Stimulated activated CD4-positive, alpha-beta T cell treated with anti-CD3 and anti-CD28 coated beads, TNF-alpha, amount 100 ng/mL, for 24 hours (primary cell): ENCODE data around the gene TNXB.
"Not testable (repeated sequence)": the region's sequence is repeated elsewhere in the genome, so short reads cannot be mapped to it uniquely, and the experiment has no call there.

Source experiments
- DNase-seq, 3 experiments: peaks; one replicate each; pipeline ENCODE4 v3.0.0-alpha.2; 2020; ENCODE audit warnings: low read depth in 3 of 3

TNXB gene

DNA sequence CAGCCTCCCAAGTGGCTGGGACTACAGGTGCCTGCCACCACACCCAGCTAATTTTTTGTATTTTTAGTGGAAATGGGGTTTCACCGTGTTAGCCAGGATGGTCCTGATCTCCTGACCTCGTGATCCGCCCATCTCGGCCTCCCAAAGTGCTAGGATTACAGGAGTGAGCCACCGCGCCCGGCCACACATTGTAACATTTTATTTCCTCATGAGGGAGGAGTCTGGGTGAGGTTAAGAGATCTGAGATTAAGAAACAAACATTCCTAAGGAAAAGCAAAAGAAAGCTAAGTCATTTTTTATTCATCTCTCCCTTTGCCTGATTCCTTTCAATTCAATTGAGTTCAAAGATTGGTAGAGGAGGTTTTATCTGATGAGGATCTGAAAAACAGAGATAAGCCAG lies 35.1 kb upstream of the TNXB start:
- DNase-seq: not testable (repeated sequence)

DNA sequence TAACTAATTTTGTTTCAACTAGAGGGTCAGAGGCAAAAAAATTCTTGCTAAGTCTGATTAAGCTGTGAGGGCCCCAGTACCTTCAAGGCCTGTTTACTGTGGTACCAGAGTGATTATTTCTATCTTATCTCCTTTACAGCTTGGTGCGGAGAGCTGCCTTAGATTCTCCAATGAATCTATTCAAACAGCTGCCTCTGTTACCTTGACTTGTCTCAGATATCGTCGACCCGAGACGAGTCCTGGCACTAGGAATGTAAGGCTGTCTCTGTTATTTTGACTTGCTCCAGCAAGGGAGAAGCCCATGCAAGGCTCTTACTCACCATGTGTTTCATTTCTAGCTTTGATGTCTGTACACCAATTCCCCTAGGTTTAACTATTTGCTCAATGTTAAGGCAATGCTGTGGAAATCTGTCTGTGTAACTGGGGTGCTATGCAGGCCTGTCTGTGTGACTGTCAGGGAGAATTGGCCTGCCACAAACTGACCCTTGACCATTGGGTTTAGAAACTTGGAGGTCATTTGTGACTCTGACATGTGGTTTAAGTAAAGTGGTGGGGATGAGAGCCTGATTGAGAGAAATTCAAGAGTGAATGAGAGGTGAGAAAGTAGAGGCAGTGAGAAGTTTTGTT lies 31.4 kb upstream of the TNXB start:
- no peak for DNase-seq

DNA sequence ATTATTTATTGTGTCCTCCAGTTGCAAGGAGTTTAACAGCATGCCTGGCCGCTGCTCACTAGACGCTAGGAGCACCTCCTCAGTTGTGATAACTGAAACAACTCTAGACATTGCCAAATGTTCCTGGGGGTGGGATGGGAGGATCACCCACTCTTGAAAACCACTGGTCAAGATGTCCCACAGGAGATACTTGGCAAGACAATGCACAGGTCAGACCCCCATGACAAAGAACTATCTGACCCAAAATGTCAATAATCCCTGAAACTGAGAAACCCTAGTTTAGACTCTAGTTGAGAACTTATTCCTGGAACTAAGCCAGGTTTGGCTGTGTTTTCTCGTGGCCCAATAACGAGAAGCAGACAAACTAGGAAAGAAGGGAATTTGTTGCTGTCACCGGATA lies 30.5 kb upstream of the TNXB start:
- DNase-seq: no peak

DNA sequence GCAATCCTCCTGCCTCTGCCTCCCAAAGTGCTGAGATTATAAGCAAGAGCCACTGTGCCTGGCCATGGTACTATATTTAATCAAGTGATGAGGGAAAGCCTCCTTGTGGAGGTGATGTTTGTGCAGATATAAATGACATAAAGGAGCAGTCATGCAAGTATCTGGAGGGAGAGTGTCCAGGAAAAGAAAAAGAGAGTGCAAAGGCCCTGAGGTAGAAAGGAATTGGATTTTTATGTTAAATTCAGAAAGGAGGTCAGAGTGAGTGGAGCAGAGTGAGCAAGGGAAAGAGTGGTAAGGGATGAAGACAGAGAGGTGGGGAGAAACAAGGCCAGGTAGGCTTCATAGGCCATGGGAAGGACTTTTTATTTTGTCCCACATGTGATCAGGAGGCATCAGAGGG lies 28.3 kb upstream of the TNXB start:
- DNase-seq: no peak

DNA sequence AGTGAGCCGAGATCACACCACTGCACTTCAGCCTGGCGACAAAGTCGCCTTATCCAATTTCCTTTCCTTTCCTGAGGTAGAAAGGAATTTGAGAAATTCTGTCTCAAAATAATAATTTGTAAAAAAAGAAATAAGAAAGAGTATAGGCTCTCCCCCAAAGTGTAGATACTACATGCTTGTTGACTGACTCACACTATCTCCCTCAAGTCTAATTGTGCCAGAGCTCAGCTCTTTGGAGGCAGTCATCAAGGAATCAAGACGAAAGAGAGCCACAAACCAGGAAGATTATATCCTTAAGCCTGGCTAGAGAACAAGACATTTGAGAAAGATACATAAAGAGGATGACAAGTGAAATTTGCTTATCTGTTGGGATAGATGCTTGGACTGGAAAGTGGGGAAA lies 24.6 kb upstream of the TNXB start:
- DNase-seq: no peak

DNA sequence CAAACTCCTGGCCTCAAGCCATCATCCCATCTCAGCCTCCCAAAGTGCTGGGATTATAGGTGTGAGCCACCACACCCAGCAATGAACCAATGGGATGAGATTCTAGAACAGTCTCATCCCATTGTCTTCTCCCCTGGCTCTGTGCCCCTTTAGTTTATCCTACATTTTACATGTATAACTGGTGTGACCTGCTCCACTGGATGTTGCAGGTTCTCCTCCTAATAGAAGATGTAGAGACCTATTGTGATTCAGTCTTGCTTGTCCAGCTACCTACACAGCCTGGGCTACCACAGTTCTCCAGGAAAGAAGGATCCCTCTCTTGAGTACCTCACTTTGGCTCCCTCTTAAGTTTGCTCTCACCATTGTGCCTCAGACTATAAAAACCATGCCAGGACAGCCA lies 23.0 kb upstream of the TNXB start:
- DNase-seq: no peak

DNA sequence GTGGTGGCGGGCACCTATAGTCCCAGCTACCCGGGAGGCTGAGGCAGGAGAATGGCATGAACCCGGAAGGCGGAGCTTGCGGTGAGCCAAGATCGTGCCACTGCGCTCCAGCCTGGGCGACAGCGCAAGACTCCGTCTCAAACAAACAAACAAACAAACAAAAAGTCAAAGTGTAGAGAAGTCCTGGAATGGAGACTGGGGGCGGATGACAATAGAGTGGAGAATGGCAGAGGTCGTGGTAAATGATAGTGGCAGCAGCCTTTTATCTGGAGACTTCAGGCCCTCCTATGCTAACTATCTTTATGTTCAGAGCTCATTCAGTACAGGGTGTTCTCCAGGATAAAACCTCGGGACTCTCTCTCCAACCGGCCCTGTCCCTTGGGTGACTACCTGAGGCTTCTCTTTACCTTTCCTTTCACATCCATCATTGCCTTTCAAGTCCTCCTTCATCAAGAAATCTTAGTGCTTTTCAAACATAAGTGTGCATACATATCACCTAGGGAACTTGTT lies 22.4 kb upstream of the TNXB start:
- DNase-seq: no peak

DNA sequence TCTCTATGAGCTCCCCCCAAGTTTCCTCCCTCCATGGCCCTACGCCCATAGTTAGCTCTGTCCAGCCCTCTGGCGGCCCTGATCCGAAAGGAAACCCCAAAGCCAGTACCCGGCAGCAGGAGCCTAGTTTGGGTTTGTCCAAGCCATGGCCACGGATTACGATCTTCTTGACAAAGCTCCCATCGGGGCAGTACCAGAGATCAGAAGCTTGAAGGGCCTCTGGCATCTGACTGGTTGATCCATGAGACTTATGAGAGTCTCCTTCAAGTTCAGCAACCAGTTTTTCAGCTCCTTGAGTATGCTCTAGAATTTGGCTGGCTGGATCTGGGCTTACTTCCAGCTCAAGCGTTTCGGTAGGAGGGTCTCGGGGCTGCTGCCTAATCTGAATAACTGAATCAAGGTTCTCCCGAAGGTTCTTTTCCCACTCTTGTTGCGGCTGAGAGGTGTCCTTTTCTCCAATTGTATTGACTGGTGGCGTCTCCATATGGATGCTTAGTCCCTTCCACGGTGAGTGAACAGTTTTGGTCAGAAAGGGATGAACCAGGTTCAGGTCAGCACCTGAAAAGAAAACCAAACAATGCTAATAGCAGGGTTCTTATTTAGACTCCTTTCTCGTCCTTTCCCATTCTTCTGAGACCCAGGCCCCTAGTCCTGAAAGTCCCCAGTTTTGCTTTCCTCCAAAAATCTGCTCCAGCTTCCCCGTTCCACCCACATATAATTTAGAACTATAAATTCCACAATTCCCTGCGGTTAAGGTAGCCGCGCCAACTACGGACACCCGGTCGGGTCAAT lies 20.4 kb upstream of the TNXB start:
- no peak for DNase-seq

DNA sequence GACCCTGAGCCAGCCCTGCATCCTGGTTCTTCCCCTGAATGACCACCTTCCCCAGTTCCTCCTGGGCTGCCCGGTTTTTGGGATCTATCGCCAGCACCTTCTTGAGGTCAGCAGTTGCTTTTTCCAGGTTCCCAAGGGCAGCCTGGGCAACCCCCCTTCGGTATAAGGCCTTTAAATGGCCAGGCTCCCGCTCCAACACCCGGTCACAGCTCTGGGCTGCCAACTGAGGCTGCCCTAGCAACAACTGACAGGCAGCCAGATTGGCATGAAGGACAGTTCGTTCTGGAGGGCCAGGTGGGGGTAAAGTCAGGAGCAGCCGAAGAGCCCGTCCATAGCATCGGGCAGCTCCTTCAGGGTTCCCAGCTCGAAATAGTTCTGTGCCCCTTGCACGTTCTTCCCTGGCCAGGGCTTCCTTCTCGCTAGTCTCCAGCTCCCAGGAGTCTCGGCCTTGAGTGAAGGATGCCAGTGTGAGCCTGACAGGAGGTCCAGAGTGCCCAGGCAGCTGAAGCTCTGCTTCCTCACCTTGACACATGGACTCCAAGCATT lies 19.7 kb upstream of the TNXB start:
- no peak for DNase-seq

DNA sequence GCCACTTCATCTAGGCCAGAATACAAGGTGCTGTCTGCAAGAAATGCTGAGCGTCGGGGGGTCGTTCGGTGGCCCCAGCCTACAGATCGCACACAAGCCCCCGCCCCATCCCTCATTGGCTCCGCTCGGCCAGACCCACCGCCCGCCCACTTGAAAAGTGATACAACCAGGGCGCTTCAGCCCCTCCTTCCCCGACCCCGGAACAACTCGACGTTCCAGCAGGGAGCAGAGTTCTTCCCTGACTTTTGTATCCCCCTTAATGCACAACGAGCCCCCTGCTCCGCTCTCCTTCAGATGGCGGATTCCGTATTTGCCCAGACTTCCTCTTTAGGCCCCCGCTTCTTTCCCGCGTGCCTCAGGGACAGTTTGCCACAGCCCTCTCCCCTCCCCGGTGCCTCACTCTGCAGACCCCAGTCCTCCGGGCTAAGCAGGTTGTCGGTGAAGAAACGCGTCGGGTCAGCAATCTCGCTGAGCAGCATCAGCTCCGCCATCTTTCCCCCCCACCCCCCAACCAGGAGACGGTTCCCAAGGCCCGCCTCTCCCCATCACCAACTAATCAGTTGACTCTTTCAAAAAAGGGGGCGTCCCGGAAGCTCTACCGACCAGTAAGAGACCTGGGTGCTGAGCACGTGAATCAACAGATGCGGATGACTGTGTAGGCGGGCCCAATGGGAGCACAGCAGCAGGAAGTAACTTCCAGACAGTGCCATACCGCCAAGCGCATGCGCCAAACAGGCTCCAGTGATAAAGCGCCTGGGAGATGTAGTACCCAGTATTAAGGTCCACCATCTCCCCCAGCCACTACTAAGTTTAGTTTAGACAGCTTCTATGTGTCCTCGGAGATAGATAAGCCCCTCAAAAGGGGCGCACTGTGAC lies 18.8 kb upstream of the TNXB start, which contains the start of gene ATF6B:
ATF6B (minus strand) TSS at position 530 of the 876 bp plus-strand sequence; CDS start at position 491, 39 bp downstream.
- DNase-seq: peak; percentile 90 to 99 (median 97)

DNA sequence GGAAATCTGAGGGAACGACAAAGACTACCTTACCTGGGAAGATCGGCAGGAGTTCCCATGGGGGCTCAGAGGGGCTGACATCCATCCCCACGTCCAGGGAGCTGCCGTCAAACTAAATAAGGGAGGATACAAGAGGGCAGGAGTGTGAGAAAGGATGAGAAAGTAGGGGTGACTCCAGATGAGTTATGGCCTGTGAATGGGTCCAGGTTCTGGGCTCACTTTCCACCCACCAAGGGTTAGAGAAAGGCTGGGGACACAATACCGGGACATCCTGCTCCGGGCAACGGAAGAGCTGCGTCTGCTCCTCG lies 18.2 kb upstream of the TNXB start:
- DNase-seq: no peak

DNA sequence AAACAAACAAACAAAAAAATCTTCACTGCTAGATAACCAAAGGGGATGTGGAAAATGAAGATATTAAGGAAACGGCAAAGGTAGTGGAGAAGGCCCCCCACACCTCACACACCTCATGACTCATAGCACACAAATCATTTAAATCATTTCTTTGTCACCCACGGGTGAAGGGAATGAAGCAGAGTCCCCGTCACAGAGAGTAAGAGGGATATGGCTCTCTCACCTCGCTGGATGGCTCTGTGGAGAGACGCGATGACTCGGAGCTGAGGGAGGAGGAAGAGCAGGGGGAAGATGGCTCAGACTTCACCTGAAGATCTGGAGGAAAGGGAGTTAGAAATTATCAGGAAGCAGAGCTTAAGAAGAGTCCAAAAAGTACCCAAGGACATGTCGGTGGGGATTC lies 17.7 kb upstream of the TNXB start:
- no peak for DNase-seq

DNA sequence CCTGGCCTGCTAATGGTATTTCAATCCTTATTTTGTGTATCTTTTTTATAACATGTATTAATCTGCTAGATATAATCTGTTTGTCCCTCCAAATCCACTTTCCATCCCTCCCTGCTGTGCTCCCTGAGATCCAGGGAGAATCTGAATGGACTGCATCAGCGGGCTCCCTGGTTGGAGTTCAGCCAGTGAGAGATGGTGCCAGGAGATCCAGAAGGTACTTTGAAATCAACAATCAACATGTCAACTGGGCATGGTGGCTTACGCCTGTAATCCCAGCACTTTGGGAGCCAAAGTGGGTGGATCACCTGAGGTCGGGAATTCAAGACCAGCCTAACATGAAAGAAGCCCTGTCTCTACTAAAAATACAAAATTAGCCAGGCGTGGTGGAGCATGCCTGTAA lies 14.5 kb upstream of the TNXB start:
- no peak for DNase-seq

DNA sequence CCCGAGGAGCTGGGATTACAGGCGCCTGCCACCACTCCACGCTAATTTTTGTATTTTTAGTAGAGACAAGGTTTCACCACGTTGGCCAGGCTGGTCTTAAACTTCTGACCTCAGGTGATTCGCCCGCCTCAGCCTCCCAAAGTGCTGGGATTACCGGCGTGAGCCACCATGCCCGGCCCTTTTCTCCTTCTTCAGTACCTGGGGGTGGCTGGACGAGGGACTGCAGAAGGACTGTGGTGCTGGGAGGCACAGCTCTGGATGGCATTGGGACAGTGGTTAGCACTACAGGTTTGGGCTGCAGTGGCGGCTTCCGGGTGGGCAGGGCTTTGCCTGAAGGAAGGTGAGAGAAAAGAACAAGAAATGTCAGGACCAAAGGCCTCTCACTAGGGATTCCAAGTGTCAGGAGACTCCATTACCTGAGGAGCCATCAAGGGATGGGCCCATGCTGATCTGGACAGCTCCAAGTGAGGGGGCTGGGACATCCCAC lies 11.5 kb upstream of the TNXB start:
- no peak for DNase-seq

DNA sequence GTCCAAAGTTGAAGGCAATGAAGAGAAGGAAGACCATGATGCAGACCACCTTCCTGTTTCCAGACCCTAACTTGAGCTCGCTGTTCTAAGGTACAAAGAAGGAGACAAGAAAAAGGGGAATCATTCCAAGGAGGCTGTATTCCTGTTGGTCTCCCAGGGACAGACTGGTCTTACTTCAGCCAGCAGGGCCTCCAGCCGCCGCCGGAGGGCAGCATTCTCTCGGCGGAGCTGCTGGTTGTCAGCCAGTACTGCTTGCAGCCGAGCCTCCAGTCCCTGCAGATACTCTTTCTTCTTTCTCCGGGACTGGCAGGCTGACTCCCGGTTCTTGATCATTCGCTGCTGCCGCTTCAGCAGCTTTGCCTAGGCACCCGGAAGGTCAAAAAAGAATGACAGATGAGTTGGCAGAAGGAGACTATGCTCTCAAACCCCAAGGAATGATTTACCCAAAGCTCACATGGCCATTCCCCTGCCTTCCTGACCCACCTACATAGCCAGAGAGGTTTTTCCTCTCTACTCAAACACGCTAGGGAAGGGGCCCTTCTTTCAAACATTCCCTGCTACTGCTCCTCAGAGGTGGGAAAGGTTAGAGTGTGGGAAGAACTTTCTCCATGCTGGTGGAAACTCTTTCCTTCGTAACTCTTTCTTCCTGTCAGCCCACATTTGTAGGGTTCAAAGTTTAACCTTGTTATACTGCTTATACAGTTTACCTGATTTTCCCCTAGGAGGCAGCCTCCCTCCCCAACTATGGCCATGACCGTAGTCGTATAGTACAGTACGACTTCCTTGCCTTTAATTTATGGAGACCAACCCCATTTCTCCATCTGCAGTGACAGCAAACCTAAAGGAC lies 9.9 kb upstream of the TNXB start:
- peak; percentile 38 to 66 (median 43) for DNase-seq

DNA sequence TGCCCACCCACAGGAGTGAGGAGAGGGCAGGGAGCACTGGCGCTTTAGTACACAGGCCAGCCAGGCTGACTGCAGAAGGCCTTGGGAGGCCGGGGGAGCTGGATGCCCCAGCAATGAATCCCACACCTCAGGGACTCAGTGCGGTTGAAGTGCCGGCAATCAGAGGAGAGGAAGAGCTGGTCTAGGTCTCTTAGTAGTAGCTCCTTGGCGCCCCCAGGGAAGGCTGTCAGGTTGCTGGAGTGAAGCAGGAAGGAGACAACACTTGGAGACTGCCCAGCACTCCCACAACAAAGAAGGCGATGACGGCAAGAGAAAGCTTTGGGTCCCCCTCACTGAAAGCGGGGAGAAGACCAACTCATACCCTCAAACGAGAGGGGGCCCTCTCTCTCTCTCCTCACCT lies 8.3 kb upstream of the TNXB start:
- no peak for DNase-seq

DNA sequence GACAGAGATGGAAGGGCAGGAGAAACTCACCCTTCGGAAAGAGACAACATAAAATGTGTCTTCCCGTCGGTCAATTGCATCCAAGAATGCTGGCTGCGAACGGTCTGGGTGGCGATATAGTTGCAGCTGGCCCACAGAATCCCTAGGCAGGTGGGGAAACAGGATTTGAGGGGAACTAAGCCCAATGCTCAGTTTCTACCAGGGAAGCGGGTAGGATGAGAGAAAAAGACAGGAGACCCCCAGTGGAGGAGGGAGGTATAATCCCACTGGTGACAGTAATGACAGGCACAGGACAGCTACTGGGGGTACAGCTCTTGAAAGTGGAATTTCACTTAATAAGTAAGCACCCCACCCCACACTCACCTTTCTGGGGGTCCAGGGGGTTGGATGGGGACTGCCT lies 7.5 kb upstream of the TNXB start:
- no peak for DNase-seq

DNA sequence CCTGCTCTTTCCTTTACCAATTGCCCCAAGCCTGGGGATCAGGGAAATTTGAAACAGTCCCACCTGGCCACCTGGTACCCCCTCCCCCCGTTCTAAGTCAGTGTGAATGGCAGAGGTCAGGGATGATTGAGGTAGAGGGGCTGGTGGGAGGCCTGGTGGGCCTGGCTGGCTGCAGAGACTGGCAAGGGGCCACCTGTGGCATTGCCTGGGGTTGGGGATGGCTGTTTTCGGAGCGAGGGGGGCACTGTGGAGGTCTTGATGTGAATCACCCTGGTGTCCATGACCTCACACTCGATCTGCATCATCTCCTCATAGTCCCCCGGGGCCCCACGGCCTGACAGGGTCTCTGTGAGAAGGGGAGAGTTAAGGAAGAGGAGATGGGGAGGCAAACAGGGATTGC lies 6.5 kb upstream of the TNXB start:
- DNase-seq: no peak

DNA sequence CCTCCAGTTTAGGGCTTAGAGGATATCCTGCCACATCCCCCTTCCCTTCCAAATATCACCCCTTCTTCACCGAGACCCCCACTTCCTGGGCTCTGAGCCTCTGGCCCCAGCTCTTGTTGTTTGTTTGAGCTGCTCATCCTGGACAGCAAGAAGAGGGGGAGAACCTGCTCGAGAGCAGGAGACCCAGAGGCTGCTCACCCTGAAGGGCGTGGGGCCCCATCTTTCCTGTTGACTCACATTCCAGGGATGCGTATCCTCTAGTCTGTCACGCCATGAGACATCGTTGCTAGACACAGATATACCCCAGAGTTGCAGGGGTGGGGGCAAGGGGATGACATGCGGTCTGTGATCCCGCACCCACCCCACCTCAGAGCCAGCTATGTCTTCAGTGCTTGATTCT lies 5.7 kb upstream of the TNXB start:
- DNase-seq: no peak

DNA sequence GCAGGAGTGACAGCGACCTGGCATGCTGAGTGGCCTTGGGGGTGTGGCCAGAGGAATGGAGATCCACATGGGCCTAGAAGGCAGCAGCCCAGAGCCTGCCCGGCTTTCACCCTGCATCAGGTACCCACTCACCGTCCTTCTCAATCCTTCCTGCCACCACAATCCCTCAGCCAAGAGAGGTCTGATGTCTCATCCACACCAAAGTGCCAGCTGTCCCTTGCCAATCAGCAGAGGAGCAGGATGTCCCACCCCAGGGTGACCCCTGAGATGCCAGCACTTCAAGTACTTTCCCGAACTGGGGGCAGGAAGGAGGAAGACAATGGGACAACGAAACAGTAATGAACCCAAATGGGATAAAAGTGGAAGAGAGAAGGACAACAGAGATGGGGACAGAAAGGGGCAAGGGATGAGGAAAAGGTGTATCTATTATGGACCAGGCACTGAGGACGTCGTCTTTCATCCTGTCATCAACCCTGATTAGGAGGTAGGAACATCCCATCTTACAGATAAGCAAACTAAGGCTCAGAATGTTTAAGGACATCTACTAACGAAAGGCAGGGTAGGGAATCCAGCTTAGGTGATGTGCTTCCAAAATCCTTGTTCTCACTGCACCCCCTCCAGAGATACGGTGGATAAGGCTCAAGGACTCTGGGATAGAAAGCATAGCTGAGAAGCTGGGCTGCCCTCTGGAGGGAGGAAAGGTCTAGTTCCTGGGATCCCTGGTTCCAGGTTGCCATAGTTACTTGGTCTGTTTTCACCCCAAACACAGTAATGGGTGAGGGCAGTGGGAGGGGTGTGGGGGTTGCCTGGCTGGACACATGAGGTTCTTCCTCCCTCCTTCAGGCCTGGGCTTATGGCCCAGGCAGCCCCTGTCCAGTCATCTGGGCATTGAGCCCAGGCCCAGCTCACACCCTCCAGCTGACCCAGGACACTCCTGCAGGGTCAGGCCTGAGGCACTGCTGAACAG lies 4.5 kb upstream of the TNXB start:
- no peak for DNase-seq
